Measurements from ENCODE around the gene NUDT8. TPM values are rescaled to one million over a fixed set of nuclear protein-coding genes. Genes with fewer than 3 reads are reported as not detected.

The NUDT8 gene
- total and polyA plus RNA-seq, 3 experiments from 2014 or later = 3.5 to 27.9 (median 26.2) TPM

DNA sequence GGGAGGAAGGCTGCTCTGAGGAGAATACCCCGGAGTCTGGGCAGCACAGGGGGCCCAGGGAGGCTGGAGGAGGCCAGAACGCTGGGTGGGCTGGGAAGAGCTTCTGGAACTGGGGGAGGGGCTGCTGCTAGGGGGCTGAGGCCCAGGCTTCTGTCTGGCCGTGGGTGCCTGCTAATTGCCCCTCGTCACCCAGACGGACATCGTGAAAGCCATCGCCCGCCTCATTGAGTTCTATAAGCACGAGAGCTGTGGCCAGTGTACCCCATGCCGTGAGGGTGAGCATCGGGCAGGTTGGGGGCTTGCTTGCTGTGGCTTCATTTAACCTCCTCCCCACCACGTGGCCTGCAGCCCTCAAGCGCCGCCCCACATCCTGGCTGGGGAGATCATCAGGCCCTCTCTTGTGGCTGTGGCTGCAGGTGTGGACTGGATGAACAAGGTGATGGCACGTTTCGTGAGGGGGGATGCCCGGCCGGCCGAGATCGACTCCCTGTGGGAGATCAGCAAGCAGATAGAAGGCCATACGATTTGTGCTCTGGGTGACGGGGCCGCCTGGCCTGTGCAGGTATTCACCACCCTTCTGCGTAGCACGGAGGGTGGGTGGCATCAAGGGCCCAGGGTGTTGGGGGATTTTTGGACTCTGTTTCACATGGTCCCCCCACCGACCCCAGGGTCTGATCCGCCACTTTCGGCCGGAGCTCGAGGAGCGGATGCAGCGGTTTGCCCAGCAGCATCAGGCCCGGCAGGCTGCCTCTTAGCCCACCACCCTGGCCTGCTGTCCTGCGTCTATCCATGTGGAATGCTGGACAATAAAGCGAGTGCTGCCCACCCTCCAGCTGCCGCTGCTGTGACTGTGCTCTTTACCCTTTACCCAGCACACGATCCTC, 17.8 kb downstream of the NUDT8 start:
- ChIA-PET POLR2A (no interaction called here), CTCF (interaction anchor here (4.8 kb wide), 1 partner anchor 17 kb away, joined by 61 read pairs; the partner anchor contains the start of gene NUDT8)
- Histone ChIP-seq H3K4me3 (ENCODE audit: low read length) (no peak overlapping the region), H3K9me3 (ENCODE audit: low read length) (no peaks in the 10 kb centered on the region), H3K36me3 (ENCODE audit: insufficient read depth, low read length) (peaks cover 18% of the 10 kb centered on the region), H3K27ac (ENCODE audit: low read depth, low read length) (no peak overlapping the region), H3K27me3 (ENCODE audit: insufficient read depth, low read length, poor library complexity, severe bottlenecking) (no peaks in the 10 kb centered on the region), H3K4me1 (ENCODE audit: insufficient read depth, low read length) (peaks cover 46% of the 10 kb centered on the region)
- Mint-ChIP-seq H3K4me1 (peaks cover 23 to 61% (median 26%) of the 10 kb centered on the region in 3 donors), H3K36me3 (peaks cover 0 to 46% (median 2%) of the 10 kb centered on the region in 3 donors), H3K27ac (peak overlapping the region in 7 of 8 donors; percentile 24 to 99 (median 70)), H3K9me3 (no peaks in the 10 kb centered on the region), H3K27me3 (no peaks in the 10 kb centered on the region), H3K4me3 (peak overlapping the region in 1 of 7 donors; percentile 27)
- no peak for DNase-seq

DNA sequence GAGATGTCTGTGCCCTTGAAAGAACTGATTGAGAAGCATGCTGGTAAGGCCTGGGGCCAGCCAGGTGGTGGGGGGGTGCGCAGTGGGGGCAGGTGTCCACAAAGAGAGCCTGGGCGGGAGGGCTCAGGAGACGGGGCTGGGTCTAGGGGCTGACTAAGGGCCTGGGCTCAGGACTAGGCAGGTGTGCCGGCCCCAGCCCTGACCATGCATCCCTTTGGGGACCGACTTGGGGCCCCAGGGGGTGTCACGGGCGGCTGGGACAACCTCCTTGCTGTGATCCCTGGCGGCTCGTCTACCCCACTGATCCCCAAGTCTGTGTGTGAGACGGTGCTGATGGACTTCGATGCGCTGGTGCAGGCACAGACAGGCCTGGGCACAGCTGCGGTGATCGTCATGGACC, 18.6 kb downstream of the NUDT8 start:
- no peak for DNase-seq
- H3K27ac ChIP-seq (ENCODE audit: low read depth, low read length) = no peak overlapping the region
- Mint-ChIP-seq H3K4me3 (no peak overlapping the region), H3K36me3 (peaks cover 0 to 46% (median 2%) of the 10 kb centered on the region in 3 donors), H3K4me1 (peaks cover 24 to 64% (median 30%) of the 10 kb centered on the region in 3 donors), H3K27ac (no peak overlapping the region), H3K27me3 (no peaks in the 10 kb centered on the region), H3K9me3 (no peaks in the 10 kb centered on the region)
- ChIA-PET POLR2A (no interaction called here), CTCF (no interaction called here)
- H3K36me3 ChIP-seq (ENCODE audit: insufficient read depth, low read length) = peaks cover 18% of the 10 kb centered on the region
- H3K4me1 ChIP-seq (ENCODE audit: insufficient read depth, low read length) = peaks cover 46% of the 10 kb centered on the region
- no peaks in the 10 kb centered on the region for H3K27me3 ChIP-seq (ENCODE audit: insufficient read depth, low read length, poor library complexity, severe bottlenecking)
- H3K9me3 ChIP-seq (ENCODE audit: low read length) = no peaks in the 10 kb centered on the region
- no peak overlapping the region for H3K4me3 ChIP-seq (ENCODE audit: low read length)

GRCh38 chr11:67610302-67610868, 19.4 kb downstream of the NUDT8 start:
- peak overlapping the region in 1 of 7 donors; percentile 27 for H3K4me3 Mint-ChIP-seq

GRCh38 chr11:67609316-67609715, 20.4 kb downstream of the NUDT8 start:
- Histone ChIP-seq H3K27me3 (ENCODE audit: insufficient read depth, low read length, poor library complexity, severe bottlenecking) (no peaks in the 10 kb centered on the region), H3K4me3 (ENCODE audit: low read length) (no peak overlapping the region), H3K4me1 (ENCODE audit: insufficient read depth, low read length) (peaks cover 33% of the 10 kb centered on the region), H3K27ac (ENCODE audit: low read depth, low read length) (no peak overlapping the region), H3K36me3 (ENCODE audit: insufficient read depth, low read length) (peaks cover 18% of the 10 kb centered on the region), H3K9me3 (ENCODE audit: low read length) (no peaks in the 10 kb centered on the region)
- Mint-ChIP-seq H3K27me3 (no peaks in the 10 kb centered on the region), H3K36me3 (peaks cover 0 to 46% (median 2%) of the 10 kb centered on the region in 3 donors), H3K27ac (peak overlapping the region in 5 of 8 donors; percentile 36 to 77 (median 61)), H3K9me3 (no peaks in the 10 kb centered on the region), H3K4me3 (peak overlapping the region in 1 of 7 donors; percentile 27), H3K4me1 (peaks cover 22 to 49% (median 29%) of the 10 kb centered on the region in 3 donors)
- CTCF ChIA-PET = interaction anchor here (1.7 kb wide), 1 partner anchor 20 kb away, joined by 8 read pairs; the partner anchor contains the start of gene NUDT8
- POLR2A ChIA-PET = no interaction called here
- no peak for DNase-seq

More at GRCh38 chr11:67610302-67610868, 19.4 kb downstream of the NUDT8 start:
- H3K4me1 Mint-ChIP-seq = peaks cover 27 to 60% (median 35%) of the 10 kb centered on the region in 3 donors
- no peaks in the 10 kb centered on the region for H3K27me3 ChIP-seq (ENCODE audit: insufficient read depth, low read length, poor library complexity, severe bottlenecking)
- peak overlapping the region in 4 of 8 donors; percentile 17 to 82 (median 58) for H3K27ac Mint-ChIP-seq
- ChIA-PET POLR2A (no interaction called here), CTCF (no interaction called here)
- peaks cover 43% of the 10 kb centered on the region for H3K4me1 ChIP-seq (ENCODE audit: insufficient read depth, low read length)
- H3K36me3 ChIP-seq (ENCODE audit: insufficient read depth, low read length) = peaks cover 18% of the 10 kb centered on the region
- H3K27ac ChIP-seq (ENCODE audit: low read depth, low read length) = no peak overlapping the region
- DNase-seq = no peak
- H3K27me3 Mint-ChIP-seq = no peaks in the 10 kb centered on the region
- no peaks in the 10 kb centered on the region for H3K9me3 ChIP-seq (ENCODE audit: low read length)
- peaks cover 0 to 46% (median 2%) of the 10 kb centered on the region in 3 donors for H3K36me3 Mint-ChIP-seq
- H3K4me3 ChIP-seq (ENCODE audit: low read length) = no peak overlapping the region
- H3K9me3 Mint-ChIP-seq = no peaks in the 10 kb centered on the region

DNA sequence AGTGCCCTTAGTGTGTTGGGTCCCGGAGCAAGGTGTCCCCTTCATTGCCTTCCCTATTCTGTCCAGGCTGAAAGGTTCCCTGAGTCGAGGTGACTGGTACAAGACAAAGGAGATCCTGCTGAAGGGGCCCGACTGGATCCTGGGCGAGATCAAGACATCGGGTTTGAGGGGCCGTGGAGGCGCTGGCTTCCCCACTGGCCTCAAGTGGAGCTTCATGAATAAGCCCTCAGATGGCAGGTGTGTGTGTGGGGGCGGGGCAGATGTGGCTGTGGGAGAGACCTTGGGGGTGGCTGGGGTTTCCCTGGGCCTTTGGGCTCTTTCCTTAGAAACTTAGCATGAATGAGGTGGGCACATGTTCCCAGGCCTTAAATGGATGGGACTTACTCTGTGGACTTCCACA, 21.3 kb downstream of the NUDT8 start:
- Histone ChIP-seq H3K27ac (ENCODE audit: low read depth, low read length) (no peak overlapping the region), H3K36me3 (ENCODE audit: insufficient read depth, low read length) (peaks cover 18% of the 10 kb centered on the region), H3K27me3 (ENCODE audit: insufficient read depth, low read length, poor library complexity, severe bottlenecking) (no peaks in the 10 kb centered on the region), H3K9me3 (ENCODE audit: low read length) (no peaks in the 10 kb centered on the region), H3K4me3 (ENCODE audit: low read length) (no peak overlapping the region), H3K4me1 (ENCODE audit: insufficient read depth, low read length) (peaks cover 24% of the 10 kb centered on the region)
- Mint-ChIP-seq H3K4me1 (peaks cover 13 to 41% (median 21%) of the 10 kb centered on the region in 3 donors), H3K36me3 (peaks cover 0 to 44% (median 2%) of the 10 kb centered on the region in 3 donors), H3K27me3 (no peaks in the 10 kb centered on the region), H3K9me3 (no peaks in the 10 kb centered on the region), H3K27ac (peak overlapping the region; percentile 36 to 87 (median 56)), H3K4me3 (peak overlapping the region; percentile 40 to 93 (median 88))
- POLR2A ChIA-PET = no interaction called here
- CTCF ChIA-PET = interaction anchor here (1.2 to 1.7 kb wide), 4 partner anchors 21 to 46 kb away, joined by 3 to 8 read pairs (median 5); partner anchors contain the start of gene NUDT8
- no peak for DNase-seq

- POLR2A ChIA-PET = no interaction called here
Observed at GRCh38 chr11:67607507-67607906, 22.2 kb downstream of the NUDT8 start.

GRCh38 chr11:67606492-67607295, 23.0 kb downstream of the NUDT8 start, which contains the start of gene NDUFV1:
NDUFV1 (plus strand) TSS chr11:67606936; CDS start chr11:67607005, 69 bp downstream.
- no peaks in the 10 kb centered on the region for H3K9me3 Mint-ChIP-seq
- peak within 1 kb of the TSS; percentile 71 for H3K4me3 ChIP-seq (ENCODE audit: low read length)
- no peaks in the 10 kb centered on the region for H3K27me3 ChIP-seq (ENCODE audit: insufficient read depth, low read length, poor library complexity, severe bottlenecking)
- DNase-seq = peak; percentile 93 to 96 (median 95)
- H3K36me3 Mint-ChIP-seq = peaks cover 0 to 31% (median 2%) of the 10 kb centered on the region in 3 donors
- ChIA-PET POLR2A (no interaction called here), CTCF (no interaction called here)
- H3K4me1 ChIP-seq (ENCODE audit: insufficient read depth, low read length) = peaks cover 18% of the 10 kb centered on the region
- peak within 1 kb of the TSS; percentile 84 to 96 (median 91) for H3K4me3 Mint-ChIP-seq
- peaks cover 18% of the 10 kb centered on the region for H3K36me3 ChIP-seq (ENCODE audit: insufficient read depth, low read length)
- peaks cover 5 to 8% of the 10 kb centered on the region in 2 donors for H3K27me3 Mint-ChIP-seq
- peaks cover 6 to 30% (median 15%) of the 10 kb centered on the region in 3 donors for H3K4me1 Mint-ChIP-seq
- H3K27ac Mint-ChIP-seq = peak within 1 kb of the TSS; percentile 65 to 94 (median 92)
- H3K27ac ChIP-seq (ENCODE audit: low read depth, low read length) = peak within 1 kb of the TSS; percentile 75
- no peaks in the 10 kb centered on the region for H3K9me3 ChIP-seq (ENCODE audit: low read length)

More at GRCh38 chr11:67607507-67607906, 22.2 kb downstream of the NUDT8 start:
- Histone ChIP-seq H3K27ac (ENCODE audit: low read depth, low read length) (peak overlapping the region; percentile 75), H3K27me3 (ENCODE audit: insufficient read depth, low read length, poor library complexity, severe bottlenecking) (no peaks in the 10 kb centered on the region), H3K4me3 (ENCODE audit: low read length) (peak overlapping the region; percentile 71), H3K36me3 (ENCODE audit: insufficient read depth, low read length) (peaks cover 18% of the 10 kb centered on the region), H3K9me3 (ENCODE audit: low read length) (no peaks in the 10 kb centered on the region), H3K4me1 (ENCODE audit: insufficient read depth, low read length) (peaks cover 18% of the 10 kb centered on the region)
- peak overlapping the region; percentile 84 to 96 (median 91) for H3K4me3 Mint-ChIP-seq
- H3K36me3 Mint-ChIP-seq = peaks cover 0 to 39% (median 2%) of the 10 kb centered on the region in 3 donors
- peaks cover 5 to 7% of the 10 kb centered on the region in 2 donors for H3K27me3 Mint-ChIP-seq
- peaks cover 8 to 32% (median 15%) of the 10 kb centered on the region in 3 donors for H3K4me1 Mint-ChIP-seq
- H3K9me3 Mint-ChIP-seq = no peaks in the 10 kb centered on the region
- no peak for DNase-seq
- peak overlapping the region; percentile 65 to 94 (median 90) for H3K27ac Mint-ChIP-seq
- CTCF ChIA-PET = interaction anchor here (1.6 to 1.7 kb wide), 3 partner anchors 22 to 41 kb away, joined by 4 to 8 read pairs (median 6); partner anchors contain the start of gene NUDT8
